GM18870 (cell line): Measurements from ENCODE around the gene NCAM2.

Source experiments
- ATAC-seq: cut with Tn5 transposase; IDR thresholded peaks from one replicate; pipeline ENCODE4 v1.9.1; 2021; ENCODE audit warnings: moderate library complexity; ENCODE audit not compliant: unreplicated experiment

The NCAM2 gene

GRCh38 chr21:21025742-21026141, 27.5 kb downstream of the NCAM2 start:
- no peak for ATAC-seq

GRCh38 chr21:21028275-21028820, 30.1 kb downstream of the NCAM2 start:
- ATAC-seq, result no peak

- no peak for ATAC-seq
These were observed 31.0 kb downstream of the NCAM2 start for GRCh38 chr21:21029164-21029563.

- ATAC-seq, result no peak
These were observed 32.1 kb downstream of the NCAM2 start for GRCh38 chr21:21030311-21030710.

- ATAC-seq, result no peak
These were observed 35.8 kb downstream of the NCAM2 start for GRCh38 chr21:21034036-21034435.

GRCh38 chr21:21039624-21040170, 41.5 kb downstream of the NCAM2 start:
- ATAC-seq, result no peak

GRCh38 chr21:21045518-21045917, 47.3 kb downstream of the NCAM2 start:
- no peak for ATAC-seq

GRCh38 chr21:21046063-21046462, 47.9 kb downstream of the NCAM2 start:
- ATAC-seq, result no peak

GRCh38 chr21:21051109-21052055, 53.2 kb downstream of the NCAM2 start:
- ATAC-seq, result no peak

- no peak for ATAC-seq
These were observed 54.5 kb downstream of the NCAM2 start for GRCh38 chr21:21052672-21053071.

GRCh38 chr21:21057349-21058062, 59.3 kb downstream of the NCAM2 start:
- ATAC-seq, result no peak

- no peak for ATAC-seq
These were observed 65.6 kb downstream of the NCAM2 start for GRCh38 chr21:21063828-21064227.

- no peak for ATAC-seq
These were observed 66.1 kb downstream of the NCAM2 start for GRCh38 chr21:21064353-21064752.

- ATAC-seq, result no peak
These were observed 69.2 kb downstream of the NCAM2 start for GRCh38 chr21:21067375-21067774.

GRCh38 chr21:21074305-21074704, 76.1 kb downstream of the NCAM2 start:
- no peak for ATAC-seq

- no peak for ATAC-seq
These were observed 77.8 kb downstream of the NCAM2 start for GRCh38 chr21:21076051-21076450.

GRCh38 chr21:21076491-21076890, 78.3 kb downstream of the NCAM2 start:
- ATAC-seq, result no peak

- ATAC-seq, result no peak
These were observed 81.4 kb downstream of the NCAM2 start for GRCh38 chr21:21079646-21080045.

GRCh38 chr21:21084179-21084578, 86.0 kb downstream of the NCAM2 start:
- no peak for ATAC-seq

GRCh38 chr21:21085206-21085605, 87.0 kb downstream of the NCAM2 start:
- ATAC-seq, result no peak

- ATAC-seq, result no peak
These were observed 98.7 kb downstream of the NCAM2 start for GRCh38 chr21:21096956-21097355.
